Osteoblast (primary cell): Measurements from ENCODE around the gene MAD1L1. TPM values are rescaled to one million over a fixed set of nuclear protein-coding genes. Genes with fewer than 3 reads are reported as not detected.
"Not testable (repeated sequence)": the region's sequence is repeated elsewhere in the genome, so short reads cannot be mapped to it uniquely, and the experiment has no call there.

Experiments used
- DNase-seq: peaks from one replicate; pipeline ENCODE4 v3.0.0; 2011; ENCODE audit warnings: low spot score, mixed read lengths; ENCODE audit not compliant: insufficient read length; ENCODE audit errors: missing footprints
- H2AFZ ChIP-seq: 2 replicates; pipeline ENCODE4 v1.6.0; 2011; ENCODE audit warnings: mild to moderate bottlenecking, low read length
- H3K27ac ChIP-seq: 2 replicates; pipeline ENCODE4 v1.5.1; 2011; ENCODE audit warnings: mild to moderate bottlenecking, low read depth, low read length, moderate library complexity
- H3K27me3 ChIP-seq: 2 replicates; pipeline ENCODE4 v1.6.0; 2012; ENCODE audit warnings: mild to moderate bottlenecking, control low read depth, inconsistent platforms, low read length, moderate library complexity; ENCODE audit not compliant: insufficient read depth
- H3K36me3 ChIP-seq: 2 replicates; pipeline ENCODE4 v1.5.1; 2011; ENCODE audit warnings: mild to moderate bottlenecking, low read length, control low read depth, moderate library complexity; ENCODE audit not compliant: insufficient read depth
- H3K4me1 ChIP-seq: 2 replicates; pipeline ENCODE4 v1.5.1; 2011; ENCODE audit warnings: mild to moderate bottlenecking, low read length, control low read depth, moderate library complexity; ENCODE audit not compliant: insufficient read depth
- H3K4me2 ChIP-seq: 2 replicates; pipeline ENCODE4 v1.6.0; 2011; ENCODE audit warnings: mild to moderate bottlenecking, low read length; ENCODE audit not compliant: insufficient read depth
- H3K4me3 ChIP-seq: fragments of 200-600 bp; sonication (generic); 3 replicates; pipeline ENCODE4 v1.5.1; 2012; ENCODE audit warnings: mild to moderate bottlenecking, low read length, inconsistent platforms; ENCODE audit not compliant: insufficient read depth
- H3K79me2 ChIP-seq: 2 replicates; pipeline ENCODE4 v1.6.0; 2012; ENCODE audit warnings: mild to moderate bottlenecking, low read length, control low read depth, inconsistent platforms; ENCODE audit not compliant: insufficient read depth
- H3K9me3 ChIP-seq: 2 replicates; pipeline ENCODE4 v1.5.1; 2011; ENCODE audit warnings: low read depth, low read length, control low read depth
- H4K20me1 ChIP-seq: 2 replicates; pipeline ENCODE4 v1.6.0; 2012; ENCODE audit warnings: mild to moderate bottlenecking, low read length, control low read depth; ENCODE audit not compliant: insufficient read depth
- CTCF ChIP-seq: IDR thresholded peaks from 2 replicates; pipeline ENCODE4 v1.5.1; 2011; ENCODE audit warnings: mild to moderate bottlenecking, low read depth, low read length, moderate library complexity; ENCODE audit errors: extremely low read depth
- total RNA-seq: library from RNA; depleted of rRNA; stranded (reverse); fragments of >200 nt; gene quantifications from 2 replicates; pipeline ENCODE4 v1.2.3, GENCODE V29; 2012

Gene MAD1L1
- total RNA-seq, 1 donor = 66.2 TPM

GRCh38 chr7:1829111-1829510, 403.6 kb downstream of the MAD1L1 start:
- Histone ChIP-seq H3K9me3 (no peaks in the 10 kb centered on the region), H4K20me1 (no peaks in the 10 kb centered on the region), H3K27ac (no peak overlapping the region), H3K36me3 (no peaks in the 10 kb centered on the region), H2AFZ (no peak overlapping the region), H3K27me3 (no peaks in the 10 kb centered on the region), H3K4me1 (no peaks in the 10 kb centered on the region), H3K79me2 (no peaks in the 10 kb centered on the region), H3K4me2 (no peak overlapping the region), H3K4me3 (no peak overlapping the region)
- DNase-seq = peak; percentile 1
- TF ChIP-seq CTCF = no peak

GRCh38 chr7:1828170-1828569, 404.6 kb downstream of the MAD1L1 start:
- not testable (repeated sequence) for H3K36me3 ChIP-seq, H3K79me2 ChIP-seq, H2AFZ ChIP-seq, H4K20me1 ChIP-seq, H3K4me2 ChIP-seq, H3K27ac ChIP-seq, H3K4me1 ChIP-seq, H3K27me3 ChIP-seq, H3K9me3 ChIP-seq, H3K4me3 ChIP-seq
- peak; percentile 5 for DNase-seq

DNA sequence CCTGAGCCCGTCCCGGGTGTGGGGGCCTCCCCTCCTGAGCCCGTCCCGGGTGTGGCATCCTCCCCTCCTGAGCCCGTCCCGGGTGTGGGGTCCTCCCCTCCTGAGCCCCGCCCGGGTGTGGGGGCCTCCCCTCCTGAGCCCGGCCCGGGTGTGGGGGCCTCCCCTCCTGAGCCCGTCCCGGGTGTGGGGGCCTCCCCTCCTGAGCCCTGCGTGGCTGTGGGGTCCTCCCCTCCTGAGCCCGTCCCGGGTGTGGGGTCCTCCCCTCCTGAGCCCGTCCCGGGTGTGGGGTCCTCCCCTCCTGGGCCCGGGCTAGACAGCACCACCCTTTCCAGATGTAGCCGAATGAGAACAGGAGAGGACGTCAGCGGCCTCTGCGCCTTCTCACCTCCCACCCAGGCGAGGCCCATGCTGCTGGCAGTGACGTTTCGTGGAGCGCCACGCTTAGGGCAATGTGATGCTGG, 405.2 kb downstream of the MAD1L1 start:
- not testable (repeated sequence) for H3K79me2 ChIP-seq, H3K4me3 ChIP-seq, H4K20me1 ChIP-seq, H3K9me3 ChIP-seq, H3K4me1 ChIP-seq, H3K27me3 ChIP-seq, H3K4me2 ChIP-seq, H3K27ac ChIP-seq, DNase-seq, H3K36me3 ChIP-seq, H2AFZ ChIP-seq

DNA sequence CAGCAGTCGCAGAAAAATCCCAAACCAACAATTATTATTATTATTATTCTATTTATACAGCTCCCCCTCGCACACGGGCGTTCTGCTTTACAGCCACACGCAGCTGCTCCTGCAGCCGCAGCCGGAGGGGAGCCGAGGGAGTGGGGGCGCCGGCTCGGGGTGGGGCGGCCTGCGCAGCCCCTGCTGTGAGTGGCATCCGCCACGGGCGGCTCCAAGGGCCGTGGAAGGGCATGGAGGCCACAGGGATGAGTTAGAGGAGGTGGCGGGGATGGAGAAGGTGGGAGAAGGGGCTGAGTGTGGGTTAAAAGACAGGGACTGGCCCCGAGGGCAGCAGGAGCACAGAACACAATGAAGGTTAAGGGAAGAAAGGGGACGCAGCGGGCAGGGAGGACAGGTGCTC, 405.8 kb downstream of the MAD1L1 start:
- not testable (repeated sequence) for H3K9me3 ChIP-seq, H3K27ac ChIP-seq, H3K36me3 ChIP-seq, H3K79me2 ChIP-seq, H3K4me3 ChIP-seq, H2AFZ ChIP-seq, H3K4me1 ChIP-seq, DNase-seq, H4K20me1 ChIP-seq, H3K27me3 ChIP-seq, H3K4me2 ChIP-seq

DNA sequence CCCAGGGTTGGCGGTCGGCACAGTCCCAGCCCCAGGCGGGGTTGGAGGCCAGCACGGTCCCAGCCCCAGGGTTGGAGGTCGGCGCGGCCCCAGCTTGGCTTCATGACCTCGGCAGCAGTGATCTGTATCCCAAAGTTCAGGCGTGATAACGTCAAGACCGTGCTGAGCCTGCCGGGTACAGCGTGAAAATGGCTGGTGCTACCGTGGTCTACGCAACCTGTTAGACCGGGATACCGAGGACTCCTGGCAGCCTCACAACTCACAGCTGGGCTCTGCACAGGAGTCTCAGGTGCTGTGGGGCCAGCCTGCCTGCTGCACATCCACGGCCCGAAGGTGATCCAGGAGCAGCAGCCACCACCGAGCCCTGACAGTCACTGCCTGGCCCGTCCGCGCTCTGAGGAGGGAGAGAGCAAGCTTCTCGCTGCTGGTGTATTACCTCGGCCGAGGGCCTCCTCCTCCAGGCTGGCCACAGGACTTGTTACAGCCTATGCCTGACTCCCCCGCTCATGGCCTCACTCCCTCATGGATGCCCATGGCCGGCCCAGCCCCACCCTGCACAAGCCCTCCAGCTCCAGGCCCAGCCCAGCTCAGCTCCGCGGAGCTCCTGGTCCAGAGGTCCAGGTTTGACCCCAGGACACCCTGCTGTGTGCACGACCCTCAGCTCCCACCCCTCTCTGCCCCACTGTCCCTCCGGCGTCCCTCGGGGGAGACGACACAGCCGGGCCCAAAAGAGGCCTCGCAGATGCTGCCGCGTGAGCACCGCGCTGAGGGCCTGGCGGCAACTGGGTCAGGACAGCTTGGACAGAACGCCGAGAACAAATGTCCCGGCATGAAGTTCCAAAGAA, 406.6 kb downstream of the MAD1L1 start:
- no peaks in the 10 kb centered on the region for H3K27me3 ChIP-seq
- no peaks in the 10 kb centered on the region for H4K20me1 ChIP-seq
- no peak overlapping the region for H2AFZ ChIP-seq
- DNase-seq = peak; percentile 15
- no peak overlapping the region for H3K4me2 ChIP-seq
- H3K36me3 ChIP-seq = no peaks in the 10 kb centered on the region
- H3K4me3 ChIP-seq = no peak overlapping the region
- H3K9me3 ChIP-seq = no peaks in the 10 kb centered on the region
- no peak overlapping the region for H3K27ac ChIP-seq
- TF ChIP-seq CTCF = no peak
- H3K4me1 ChIP-seq = no peaks in the 10 kb centered on the region
- no peaks in the 10 kb centered on the region for H3K79me2 ChIP-seq

GRCh38 chr7:1825647-1825896, 407.2 kb downstream of the MAD1L1 start:
- H4K20me1 ChIP-seq, H3K9me3 ChIP-seq, H3K27ac ChIP-seq, H3K36me3 ChIP-seq, H3K79me2 ChIP-seq, H2AFZ ChIP-seq, H3K4me3 ChIP-seq, H3K4me2 ChIP-seq, H3K4me1 ChIP-seq, H3K27me3 ChIP-seq: not testable (repeated sequence)
- peak; percentile 59 for DNase-seq

DNA sequence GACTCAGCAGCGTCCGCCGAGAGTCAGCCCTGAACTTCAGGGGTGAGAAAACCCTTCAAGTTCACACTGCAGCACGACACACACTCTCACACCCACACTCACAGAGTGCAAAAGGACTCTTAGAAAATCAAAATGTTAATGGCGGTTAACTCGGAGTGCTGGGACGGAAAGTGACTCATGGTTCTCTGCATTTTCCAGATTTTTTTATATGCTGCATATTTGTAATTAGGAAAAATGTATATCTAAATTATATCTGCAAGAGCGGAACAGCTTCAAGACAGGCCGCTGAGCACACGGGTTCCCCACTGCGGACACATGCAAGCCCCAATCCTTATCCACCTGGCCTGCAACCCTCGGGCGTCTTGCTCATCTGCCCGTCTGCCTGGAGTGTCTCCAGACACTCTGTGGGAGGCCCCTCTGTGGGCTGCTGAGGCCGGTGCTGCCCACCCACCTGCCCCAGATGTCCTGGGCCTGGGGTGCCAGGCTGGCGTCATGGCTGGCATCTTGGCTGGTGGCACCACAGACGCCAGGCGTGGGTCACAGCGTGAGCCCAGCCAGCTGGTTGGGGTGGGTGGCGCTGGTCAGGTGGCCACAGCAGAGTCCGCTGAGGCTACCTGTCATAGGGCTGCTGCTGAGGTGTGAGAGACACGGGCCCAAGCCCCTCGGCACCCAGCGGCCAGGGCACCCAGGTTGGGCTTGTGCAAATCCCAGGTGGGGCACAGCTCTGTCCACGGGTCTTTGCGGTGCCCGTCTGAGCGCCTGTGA, 407.7 kb downstream of the MAD1L1 start:
- H4K20me1 ChIP-seq, H2AFZ ChIP-seq, H3K27ac ChIP-seq, H3K4me3 ChIP-seq, H3K9me3 ChIP-seq, H3K4me2 ChIP-seq, H3K27me3 ChIP-seq, H3K36me3 ChIP-seq, H3K79me2 ChIP-seq, H3K4me1 ChIP-seq: not testable (repeated sequence)
- peak; percentile 8 for DNase-seq
